Loucy (cell line): ENCODE results near the gene MRLN.
"Not testable (repeated sequence)": the region's sequence is repeated elsewhere in the genome, so short reads cannot be mapped to it uniquely, and the experiment has no call there.

Experiments used
- H2AFZ ChIP-seq: fragments of 200-600 bp; sonication (generic); 2 replicates; pipeline ENCODE4 v1.6.0; 2016; ENCODE audit warnings: antibody characterized with exemption, mild to moderate bottlenecking, low read length, moderate library complexity
- H3F3A ChIP-seq: fragments of 200-600 bp; 2 replicates; pipeline ENCODE4 v1.6.0; 2016; ENCODE audit warnings: antibody characterized with exemption, low read depth, mild to moderate bottlenecking
- H3K27me3 ChIP-seq: fragments of 200-600 bp; sonication (generic); 2 replicates; pipeline ENCODE4 v1.6.1; 2014; ENCODE audit warnings: low read length, mild to moderate bottlenecking; ENCODE audit not compliant: insufficient read depth, poor library complexity, severe bottlenecking
- H3K36me3 ChIP-seq: fragments of 200-600 bp; sonication (generic); 2 replicates; pipeline ENCODE4 v1.6.1; 2016; ENCODE audit warnings: low read length; ENCODE audit not compliant: insufficient read depth
- H3K4me1 ChIP-seq: fragments of 200-600 bp; sonication (generic); 2 replicates; pipeline ENCODE4 v1.5.1; 2014; ENCODE audit warnings: low read length, mild to moderate bottlenecking; ENCODE audit not compliant: insufficient read depth, poor library complexity, severe bottlenecking
- H3K4me2 ChIP-seq: fragments of 200-600 bp; sonication (generic); 2 replicates; pipeline ENCODE4 v1.6.0; 2014; ENCODE audit warnings: antibody characterized with exemption, low read length, low read depth, mild to moderate bottlenecking; ENCODE audit not compliant: poor library complexity, severe bottlenecking
- H3K4me3 ChIP-seq: fragments of 200-600 bp; sonication (generic); 2 replicates; pipeline ENCODE4 v1.5.1; 2014; ENCODE audit warnings: low read length, mild to moderate bottlenecking, mixed read lengths; ENCODE audit not compliant: poor library complexity, severe bottlenecking
- H3K79me2 ChIP-seq: fragments of 200-600 bp; sonication (generic); 2 replicates; pipeline ENCODE4 v1.6.1; 2014; ENCODE audit warnings: low read length; ENCODE audit not compliant: insufficient read depth
- H3K9ac ChIP-seq: fragments of 200-600 bp; sonication (generic); 2 replicates; pipeline ENCODE4 v1.6.0; 2014; ENCODE audit warnings: mild to moderate bottlenecking, low read depth, low read length, moderate library complexity; ENCODE audit not compliant: poor library complexity, severe bottlenecking
- H3K9me2 ChIP-seq: fragments of 200-600 bp; sonication (generic); replicated peaks from 2 replicates; pipeline ENCODE4 v1.6.1; 2016; ENCODE audit warnings: low read depth, low read length, mixed read lengths
- H3K9me3 ChIP-seq: fragments of 200-600 bp; sonication (generic); 2 replicates; pipeline ENCODE4 v1.6.1; 2014; ENCODE audit warnings: mild to moderate bottlenecking, antibody characterized with exemption, low read length, low read depth; ENCODE audit not compliant: insufficient read depth
- H4K20me1 ChIP-seq: fragments of 200-600 bp; sonication (generic); 2 replicates; pipeline ENCODE4 v1.6.0; 2014; ENCODE audit warnings: antibody characterized with exemption, low read length, mild to moderate bottlenecking; ENCODE audit not compliant: insufficient read depth, poor library complexity, severe bottlenecking
- CTCF ChIP-seq: fragments of 200-600 bp; sonication (generic); conservative IDR thresholded peaks from 2 replicates; pipeline ENCODE4 v1.5.1; 2014; ENCODE audit warnings: mild to moderate bottlenecking, antibody characterized with exemption, low read length
- EZH2phosphoT487 ChIP-seq: fragments of 200-600 bp; IDR thresholded peaks from 2 replicates; pipeline ENCODE4 v1.6.1; 2018; ENCODE audit warnings: antibody characterized with exemption, mild to moderate bottlenecking, moderate library complexity, borderline replicate concordance

MRLN gene

GRCh38 chr10:59735296-59735695, 18.0 kb downstream of the MRLN start:
- Histone ChIP-seq H3F3A (no peaks in the 10 kb centered on the region), H3K4me3 (no peak overlapping the region), H2AFZ (no peak overlapping the region), H3K36me3 (no peaks in the 10 kb centered on the region), H3K9me3 (no peaks in the 10 kb centered on the region), H3K9ac (no peak overlapping the region), H4K20me1 (no peaks in the 10 kb centered on the region), H3K4me2 (no peak overlapping the region), H3K27me3 (no peaks in the 10 kb centered on the region), H3K9me2 (no peaks in the 10 kb centered on the region), H3K4me1 (no peaks in the 10 kb centered on the region), H3K79me2 (no peaks in the 10 kb centered on the region)
- TF ChIP-seq CTCF (no peak), EZH2phosphoT487 (no peak)

DNA sequence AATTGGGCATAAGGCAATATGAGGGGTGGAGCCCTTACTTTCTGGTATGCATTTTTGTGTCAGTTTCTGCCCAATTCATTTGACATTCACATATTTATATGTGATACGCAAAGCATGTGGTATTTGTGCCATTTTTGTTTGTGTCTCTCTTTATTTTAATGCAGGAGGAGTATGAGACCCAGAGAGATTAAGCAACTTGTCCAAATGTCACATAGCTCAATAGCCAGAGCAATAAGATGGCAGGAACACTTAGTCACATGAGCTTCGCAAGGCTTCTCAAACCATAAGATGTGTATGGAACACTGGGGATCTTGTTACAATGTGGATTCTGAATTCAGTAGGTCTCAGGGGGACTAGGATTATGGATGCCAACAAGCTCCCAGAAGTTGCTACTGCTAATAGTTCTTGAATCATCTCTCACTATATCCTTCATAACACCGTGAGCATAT, 19.2 kb downstream of the MRLN start:
- H3K79me2 ChIP-seq: no peaks in the 10 kb centered on the region
- H2AFZ ChIP-seq: no peak overlapping the region
- no peak overlapping the region for H3K9ac ChIP-seq
- no peaks in the 10 kb centered on the region for H3K4me1 ChIP-seq
- no peaks in the 10 kb centered on the region for H4K20me1 ChIP-seq
- TF ChIP-seq EZH2phosphoT487: no peak
- no peak for TF ChIP-seq CTCF
- H3K4me3 ChIP-seq: no peak overlapping the region
- H3K36me3 ChIP-seq: no peaks in the 10 kb centered on the region
- no peak overlapping the region for H3K4me2 ChIP-seq
- H3K27me3 ChIP-seq: no peaks in the 10 kb centered on the region
- H3K9me3 ChIP-seq: no peaks in the 10 kb centered on the region
- H3K9me2 ChIP-seq: no peaks in the 10 kb centered on the region
- H3F3A ChIP-seq: no peaks in the 10 kb centered on the region

DNA sequence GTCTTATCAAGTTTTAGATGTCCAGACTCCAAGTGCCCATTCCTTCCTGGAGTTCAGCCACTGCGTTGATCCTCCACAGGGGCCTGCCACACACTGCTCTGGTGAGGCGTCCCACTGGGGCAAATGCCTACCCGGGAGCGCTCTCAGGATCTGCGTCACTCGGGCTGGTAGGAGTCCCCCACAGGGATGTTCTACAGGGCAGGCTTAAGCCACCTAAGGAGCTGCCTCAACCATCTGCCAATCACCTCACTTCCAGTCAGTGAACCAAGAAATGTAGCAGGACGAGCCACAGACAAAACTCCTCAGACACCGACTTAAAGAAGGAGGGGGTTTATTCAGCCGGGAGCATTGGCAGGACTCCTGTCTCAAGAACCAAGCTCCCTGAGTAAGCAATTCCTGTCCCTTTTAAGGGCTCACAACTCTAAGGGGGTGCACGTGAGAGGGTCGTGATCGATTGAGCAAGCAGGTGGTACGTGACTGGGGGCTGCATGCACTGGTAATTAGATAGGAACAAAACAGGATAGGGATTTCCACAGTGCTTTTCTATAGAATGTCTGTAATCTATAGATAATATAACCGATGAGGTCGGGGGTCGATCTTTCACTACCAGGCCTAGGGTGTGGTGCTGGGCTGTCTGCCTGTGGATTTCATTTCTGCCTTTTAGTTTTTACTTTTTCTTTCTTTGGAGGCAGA, 19.8 kb downstream of the MRLN start:
- H3K4me3 ChIP-seq, H4K20me1 ChIP-seq, H3K9ac ChIP-seq, H3K9me3 ChIP-seq, H3K27me3 ChIP-seq, H3K4me1 ChIP-seq, H3K36me3 ChIP-seq, H3K79me2 ChIP-seq, H3K9me2 ChIP-seq, H3K4me2 ChIP-seq, H3F3A ChIP-seq, H2AFZ ChIP-seq: not testable (repeated sequence)

GRCh38 chr10:59732849-59733248, 20.4 kb downstream of the MRLN start:
- not testable (repeated sequence) for H3K9me3 ChIP-seq, H3K4me3 ChIP-seq, H3K4me2 ChIP-seq, H3K27me3 ChIP-seq, H3K79me2 ChIP-seq, H3K9me2 ChIP-seq, H2AFZ ChIP-seq, H3K9ac ChIP-seq, H3K4me1 ChIP-seq, H3F3A ChIP-seq, H4K20me1 ChIP-seq, H3K36me3 ChIP-seq

DNA sequence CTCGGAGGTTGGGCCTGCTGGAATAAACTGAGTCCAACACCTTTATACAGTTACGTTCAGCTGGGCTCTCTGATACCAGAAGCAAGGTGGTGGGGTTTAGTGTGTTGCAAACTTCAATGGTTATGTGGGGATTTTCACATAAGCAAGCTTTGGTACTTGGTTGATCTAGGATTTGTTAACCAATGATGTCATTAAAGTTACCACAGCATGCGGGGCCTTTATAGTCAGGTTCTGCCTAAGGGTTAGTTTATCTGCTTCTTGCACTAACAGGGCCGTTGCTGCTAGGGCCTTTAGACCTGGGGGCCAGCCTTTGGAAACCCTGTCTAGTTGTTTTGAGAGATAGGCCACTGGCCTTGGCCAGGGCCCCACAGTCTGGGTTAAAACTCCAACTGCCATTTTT, 24.1 kb downstream of the MRLN start:
- not testable (repeated sequence) for H4K20me1 ChIP-seq, H3K4me2 ChIP-seq, H3K9me2 ChIP-seq, H3K4me3 ChIP-seq, H3K36me3 ChIP-seq, H3K27me3 ChIP-seq, H3K79me2 ChIP-seq, H3K9ac ChIP-seq, H3K4me1 ChIP-seq, H3K9me3 ChIP-seq, H3F3A ChIP-seq, H2AFZ ChIP-seq
